SK-N-SH treated with all-trans-retinoic acid at 6 μM for 48 hours (cell line): ENCODE data around the gene FDXR.

Experiments used
- ARNTL ChIP-seq: fragments of 450-650 bp; formaldehyde crosslinking; IDR thresholded peaks from 2 replicates; pipeline ENCODE4 v1.5.0; 2020; ENCODE audit warnings: low read depth, mild to moderate bottlenecking, moderate library complexity, borderline replicate concordance
- BACH2 ChIP-seq: fragments of 250-450 bp; sonication (Bioruptor Pico); IDR thresholded peaks from 2 replicates; pipeline ENCODE4 v1.9.0; 2021; ENCODE audit warnings: mild to moderate bottlenecking, borderline replicate concordance
- GLIS3 ChIP-seq: fragments of 250-450 bp; sonication (Bioruptor Pico); IDR thresholded peaks from 2 replicates; pipeline ENCODE4 v1.5.0; 2020; ENCODE audit warnings: mild to moderate bottlenecking, moderate library complexity
- ISL1 ChIP-seq: fragments of 250-450 bp; sonication (Bioruptor Pico); IDR thresholded peaks from 2 replicates; pipeline ENCODE4 v2.1.2; 2022; ENCODE audit warnings: mild to moderate bottlenecking, moderate library complexity
- OSR1 ChIP-seq: fragments of 250-450 bp; sonication (Bioruptor Pico); IDR thresholded peaks from 2 replicates; pipeline ENCODE4 v1.8.0; 2022; ENCODE audit warnings: moderate library complexity, mild to moderate bottlenecking, inconsistent platforms
- RARB ChIP-seq: fragments of 250-450 bp; sonication (Bioruptor Pico); IDR thresholded peaks from 2 replicates; pipeline ENCODE4 v1.8.0; 2021; ENCODE audit warnings: mild to moderate bottlenecking, moderate library complexity
- TOX ChIP-seq: fragments of 250-450 bp; sonication (Bioruptor Pico); IDR thresholded peaks from 2 replicates; pipeline ENCODE4 v1.8.0; 2021; ENCODE audit warnings: mild to moderate bottlenecking, moderate library complexity, borderline replicate concordance
- ZFP3 ChIP-seq: fragments of 250-450 bp; sonication (Bioruptor Pico); IDR thresholded peaks from 2 replicates; pipeline ENCODE4 v1.5.0; 2020; ENCODE audit warnings: mild to moderate bottlenecking, moderate library complexity
- ZFP30 ChIP-seq: fragments of 450-650 bp; formaldehyde crosslinking; IDR thresholded peaks from 2 replicates; pipeline ENCODE4 v1.5.0; 2022; ENCODE audit warnings: mild to moderate bottlenecking, moderate library complexity
- ZNF565 ChIP-seq: fragments of 450-650 bp; formaldehyde crosslinking; conservative IDR thresholded peaks from 2 replicates; pipeline ENCODE4 v1.5.0; 2020; ENCODE audit warnings: low read depth, mild to moderate bottlenecking, moderate library complexity
- ZNF8 ChIP-seq: fragments of 450-650 bp; formaldehyde crosslinking; IDR thresholded peaks from 2 replicates; pipeline ENCODE4 v1.5.0; 2020; ENCODE audit warnings: mild to moderate bottlenecking, moderate library complexity
- TF ChIP-seq, protein P1 (sequence below): fragments of 250-450 bp; sonication (Bioruptor Pico); IDR thresholded peaks from 2 replicates; pipeline ENCODE4 v1.5.1; 2021; ENCODE audit warnings: mild to moderate bottlenecking, moderate library complexity
- TF ChIP-seq, protein P2 (sequence below): fragments of 250-450 bp; sonication (Bioruptor Pico); IDR thresholded peaks from 2 replicates; pipeline ENCODE4 v1.5.1; 2020; ENCODE audit warnings: low read depth, mild to moderate bottlenecking, moderate library complexity
- TF ChIP-seq, protein P3 (sequence below): fragments of 250-450 bp; sonication (Bioruptor Pico); IDR thresholded peaks from 2 replicates; pipeline ENCODE4 v1.8.0; 2020; ENCODE audit warnings: mild to moderate bottlenecking, moderate library complexity, borderline replicate concordance

DNA sequence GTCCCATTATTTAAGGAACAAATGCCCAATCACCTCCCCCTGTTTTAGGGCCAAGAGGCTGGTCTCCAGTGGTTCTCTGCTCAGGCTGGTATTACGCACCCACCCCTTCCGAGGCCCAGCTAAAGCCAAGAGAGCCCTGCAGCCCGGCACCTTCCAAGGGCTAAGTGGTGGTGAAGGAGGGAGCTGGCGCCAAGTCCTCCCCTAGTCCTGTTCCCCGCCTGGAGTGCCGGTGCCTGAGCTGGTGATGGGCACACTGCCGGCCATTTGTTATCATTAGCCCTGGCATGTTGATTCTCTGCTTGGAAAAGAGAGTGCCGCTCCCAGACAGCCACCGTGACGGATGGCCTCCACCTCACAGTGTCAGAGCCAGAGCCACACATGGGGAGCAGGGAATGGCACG is 45.0 kb downstream of the FDXR start:
- TF ChIP-seq RARB (CRISPR knock-in tag): no peak
- no peak for TF ChIP-seq ISL1
- no peak for TF ChIP-seq ZNF8 (CRISPR knock-in tag)
- no peak for TF ChIP-seq ZFP3 (CRISPR knock-in tag)
- TF ChIP-seq TOX: no peak
- TF ChIP-seq ZFP30 (CRISPR knock-in tag): no peak
- TF ChIP-seq ARNTL: no peak
- TF ChIP-seq, protein P1, sequence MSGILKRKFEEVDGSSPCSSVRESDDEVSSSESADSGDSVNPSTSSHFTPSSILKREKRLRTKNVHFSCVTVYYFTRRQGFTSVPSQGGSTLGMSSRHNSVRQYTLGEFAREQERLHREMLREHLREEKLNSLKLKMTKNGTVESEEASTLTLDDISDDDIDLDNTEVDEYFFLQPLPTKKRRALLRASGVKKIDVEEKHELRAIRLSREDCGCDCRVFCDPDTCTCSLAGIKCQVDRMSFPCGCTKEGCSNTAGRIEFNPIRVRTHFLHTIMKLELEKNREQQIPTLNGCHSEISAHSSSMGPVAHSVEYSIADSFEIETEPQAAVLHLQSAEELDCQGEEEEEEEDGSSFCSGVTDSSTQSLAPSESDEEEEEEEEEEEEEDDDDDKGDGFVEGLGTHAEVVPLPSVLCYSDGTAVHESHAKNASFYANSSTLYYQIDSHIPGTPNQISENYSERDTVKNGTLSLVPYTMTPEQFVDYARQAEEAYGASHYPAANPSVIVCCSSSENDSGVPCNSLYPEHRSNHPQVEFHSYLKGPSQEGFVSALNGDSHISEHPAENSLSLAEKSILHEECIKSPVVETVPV (CRISPR knock-in tag): no peak
- TF ChIP-seq BACH2: no peak
- no peak for TF ChIP-seq ZNF565
- no peak for TF ChIP-seq GLIS3 (CRISPR knock-in tag)
- TF ChIP-seq, protein P2, sequence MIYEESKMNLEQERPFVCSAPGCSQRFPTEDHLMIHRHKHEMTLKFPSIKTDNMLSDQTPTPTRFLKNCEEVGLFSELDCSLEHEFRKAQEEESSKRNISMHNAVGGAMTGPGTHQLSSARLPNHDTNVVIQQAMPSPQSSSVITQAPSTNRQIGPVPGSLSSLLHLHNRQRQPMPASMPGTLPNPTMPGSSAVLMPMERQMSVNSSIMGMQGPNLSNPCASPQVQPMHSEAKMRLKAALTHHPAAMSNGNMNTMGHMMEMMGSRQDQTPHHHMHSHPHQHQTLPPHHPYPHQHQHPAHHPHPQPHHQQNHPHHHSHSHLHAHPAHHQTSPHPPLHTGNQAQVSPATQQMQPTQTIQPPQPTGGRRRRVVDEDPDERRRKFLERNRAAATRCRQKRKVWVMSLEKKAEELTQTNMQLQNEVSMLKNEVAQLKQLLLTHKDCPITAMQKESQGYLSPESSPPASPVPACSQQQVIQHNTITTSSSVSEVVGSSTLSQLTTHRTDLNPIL (CRISPR knock-in tag): no peak
- TF ChIP-seq, protein P3, sequence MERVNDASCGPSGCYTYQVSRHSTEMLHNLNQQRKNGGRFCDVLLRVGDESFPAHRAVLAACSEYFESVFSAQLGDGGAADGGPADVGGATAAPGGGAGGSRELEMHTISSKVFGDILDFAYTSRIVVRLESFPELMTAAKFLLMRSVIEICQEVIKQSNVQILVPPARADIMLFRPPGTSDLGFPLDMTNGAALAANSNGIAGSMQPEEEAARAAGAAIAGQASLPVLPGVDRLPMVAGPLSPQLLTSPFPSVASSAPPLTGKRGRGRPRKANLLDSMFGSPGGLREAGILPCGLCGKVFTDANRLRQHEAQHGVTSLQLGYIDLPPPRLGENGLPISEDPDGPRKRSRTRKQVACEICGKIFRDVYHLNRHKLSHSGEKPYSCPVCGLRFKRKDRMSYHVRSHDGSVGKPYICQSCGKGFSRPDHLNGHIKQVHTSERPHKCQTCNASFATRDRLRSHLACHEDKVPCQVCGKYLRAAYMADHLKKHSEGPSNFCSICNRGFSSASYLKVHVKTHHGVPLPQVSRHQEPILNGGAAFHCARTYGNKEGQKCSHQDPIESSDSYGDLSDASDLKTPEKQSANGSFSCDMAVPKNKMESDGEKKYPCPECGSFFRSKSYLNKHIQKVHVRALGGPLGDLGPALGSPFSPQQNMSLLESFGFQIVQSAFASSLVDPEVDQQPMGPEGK (CRISPR knock-in tag): no peak
- no peak for TF ChIP-seq OSR1 (CRISPR knock-in tag)
